HUES6 (cell line): ENCODE measurements around the gene IZUMO3.
A peak's percentile ranks its signal among the peaks of the same experiment; 100 is the strongest.
"Not testable (repeated sequence)": the region's sequence is repeated elsewhere in the genome, so short reads cannot be mapped to it uniquely, and the experiment has no call there.

Experiments used
- H3K27ac ChIP-seq: 2 replicates; pipeline ENCODE4 v1.7.0; 2013; ENCODE audit warnings: low read depth, mild to moderate bottlenecking, low read length, inconsistent platforms
- H3K27me3 ChIP-seq: 2 replicates; pipeline ENCODE4 v1.6.1; 2013; ENCODE audit warnings: low read length; ENCODE audit not compliant: control insufficient read depth, insufficient read depth
- H3K36me3 ChIP-seq: 2 replicates; pipeline ENCODE4 v1.6.1; 2013; ENCODE audit warnings: low read length; ENCODE audit not compliant: control insufficient read depth, insufficient read depth
- H3K4me1 ChIP-seq: 2 replicates; pipeline ENCODE4 v1.6.1; 2013; ENCODE audit warnings: low read length; ENCODE audit not compliant: control insufficient read depth, insufficient read depth
- H3K4me3 ChIP-seq: 2 replicates; pipeline ENCODE4 v1.5.1; 2013; ENCODE audit warnings: low read depth, low read length
- H3K9ac ChIP-seq: one replicate; pipeline ENCODE4 v1.6.1; 2013; ENCODE audit warnings: mild to moderate bottlenecking, low read length
- H3K9me3 ChIP-seq: 2 replicates; pipeline ENCODE4 v1.6.1; 2013; ENCODE audit warnings: low read depth, low read length; ENCODE audit not compliant: control insufficient read depth, insufficient read depth

Gene IZUMO3, protein sequence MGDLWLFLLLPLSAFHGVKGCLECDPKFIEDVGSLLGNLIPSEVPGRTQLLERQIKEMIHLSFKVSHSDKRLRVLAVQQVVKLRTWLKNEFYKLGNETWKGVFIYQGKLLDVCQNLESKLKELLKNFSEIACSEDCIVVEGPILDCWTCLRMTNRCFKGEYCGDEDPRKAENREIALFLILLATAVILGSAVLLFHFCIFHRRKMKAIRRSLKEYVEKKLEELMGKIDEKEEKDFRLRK

DNA sequence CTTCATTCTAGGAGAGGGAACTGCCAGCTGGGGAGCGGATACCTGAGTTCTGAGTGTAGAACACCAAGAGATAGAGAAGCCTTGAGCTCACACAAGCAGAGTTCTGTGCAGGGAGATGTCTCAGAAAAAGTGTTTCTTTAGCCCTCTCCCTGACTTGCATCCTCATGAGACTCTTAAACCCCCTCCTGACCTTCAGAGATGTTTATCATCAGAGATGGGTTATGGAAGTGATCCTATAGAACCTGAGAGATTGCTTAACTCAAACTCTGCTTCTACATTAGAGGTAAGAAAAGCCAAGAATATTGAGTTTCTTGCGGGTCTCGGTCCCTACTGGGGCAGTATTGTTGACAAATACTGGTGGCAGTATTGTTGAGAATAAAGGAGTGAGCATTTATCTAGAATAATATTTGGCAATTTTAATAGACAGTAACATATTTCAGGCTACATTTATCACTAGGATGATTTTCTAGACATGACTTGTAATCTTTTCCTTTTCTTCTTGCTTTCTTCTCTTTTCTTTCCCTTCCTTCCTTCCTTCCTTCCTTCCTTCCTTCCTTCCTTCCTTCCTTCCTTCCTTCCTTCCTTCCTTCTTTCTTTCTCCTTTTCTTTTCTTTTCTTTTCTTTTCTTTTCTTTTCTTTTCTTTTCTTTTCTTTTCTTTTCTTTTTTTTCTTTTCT is at the start of gene IZUMO3:
IZUMO3 (minus strand) TSS at position 51 of the 676 bp plus-strand sequence. CDS start 248 bp downstream, outside the sequence.
- no peaks in the 10 kb centered on the region for H3K9me3 ChIP-seq
- no peaks in the 10 kb centered on the region for H3K4me1 ChIP-seq
- no peak within 1 kb of the TSS for H3K4me3 ChIP-seq
- no peak within 1 kb of the TSS for H3K27ac ChIP-seq
- H3K27me3 ChIP-seq: no peaks in the 10 kb centered on the region
- H3K36me3 ChIP-seq: no peaks in the 10 kb centered on the region
- no peak within 1 kb of the TSS for H3K9ac ChIP-seq

DNA sequence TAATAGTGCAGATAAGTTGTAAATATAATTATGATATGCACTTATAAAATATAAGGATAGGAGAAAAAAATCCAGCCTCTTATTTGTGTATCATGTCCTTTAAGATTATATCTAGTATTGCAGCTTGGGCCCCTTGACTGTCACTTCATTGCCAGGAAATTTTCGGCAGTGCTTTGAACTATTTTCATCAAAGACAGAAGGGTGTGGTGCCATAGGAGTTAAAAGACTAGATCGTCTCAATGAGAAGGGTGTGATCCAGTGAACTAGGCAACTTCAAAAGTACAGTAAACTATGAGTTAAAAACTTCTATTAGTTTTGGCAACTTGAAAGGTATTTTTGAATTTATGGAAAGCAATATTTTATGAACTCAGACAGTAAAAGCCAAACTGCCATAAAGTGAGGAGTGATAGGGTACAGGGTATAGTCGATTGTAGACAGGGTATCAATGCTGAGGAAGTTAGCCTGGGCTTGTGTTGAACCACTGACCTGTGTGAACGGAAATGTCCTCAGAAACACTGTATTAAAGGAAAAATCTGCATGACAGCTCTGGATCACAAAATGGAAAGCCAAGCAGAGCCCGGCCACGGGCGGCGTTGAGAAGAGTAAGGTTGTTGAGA is 48.6 kb upstream of the IZUMO3 start:
- Histone ChIP-seq H3K9me3 (no peaks in the 10 kb centered on the region), H3K27me3 (no peaks in the 10 kb centered on the region), H3K36me3 (no peaks in the 10 kb centered on the region), H3K9ac (no peak overlapping the region), H3K27ac (no peak overlapping the region), H3K4me3 (no peak overlapping the region), H3K4me1 (peaks cover 23% of the 10 kb centered on the region)

DNA sequence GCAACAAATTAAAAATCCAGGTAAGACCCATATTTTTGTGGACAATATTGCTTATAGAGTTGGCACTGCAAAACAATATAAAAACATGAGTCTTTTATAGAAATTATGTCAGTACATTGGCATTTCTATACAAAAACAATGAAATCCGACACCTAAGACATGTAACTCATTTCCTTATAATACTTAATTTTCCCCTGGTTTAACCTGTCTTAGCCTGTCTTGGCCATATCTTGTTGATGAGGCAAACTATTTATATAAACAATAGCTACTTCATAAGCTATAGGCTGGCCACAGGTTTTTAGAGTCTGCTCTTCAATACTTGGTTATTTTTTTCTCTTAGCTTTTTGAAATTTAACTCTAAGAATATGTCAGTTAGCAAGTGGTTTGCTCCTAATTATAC is 44.7 kb upstream of the IZUMO3 start:
- Histone ChIP-seq H3K27me3 (no peaks in the 10 kb centered on the region), H3K4me3 (no peak overlapping the region), H3K36me3 (no peaks in the 10 kb centered on the region), H3K4me1 (peaks cover 15% of the 10 kb centered on the region; the same call in 1 of the 2 replicates), H3K9ac (no peak overlapping the region), H3K27ac (no peak overlapping the region), H3K9me3 (peaks cover 8% of the 10 kb centered on the region)

DNA sequence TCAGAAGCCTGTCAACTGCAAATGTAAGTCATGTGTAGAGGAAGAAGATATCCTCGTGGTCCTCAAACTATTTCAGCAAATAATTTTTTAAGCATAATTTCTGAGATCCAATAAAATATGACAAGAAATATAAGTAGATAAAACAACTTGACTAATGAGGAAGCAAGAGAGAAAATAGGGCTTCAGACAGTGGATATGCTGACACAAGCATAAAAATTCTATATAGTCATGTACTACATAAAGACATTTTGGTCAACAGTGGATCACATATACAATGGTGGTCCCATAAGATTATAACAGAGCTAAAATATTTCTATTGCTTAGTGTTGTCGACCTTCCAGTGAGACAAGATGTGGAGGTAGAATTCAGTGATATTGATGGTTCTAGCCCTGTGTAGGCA is 42.2 kb upstream of the IZUMO3 start:
- Histone ChIP-seq H3K4me3 (no peak overlapping the region), H3K27ac (no peak overlapping the region), H3K9me3 (peaks cover 17% of the 10 kb centered on the region), H3K36me3 (no peaks in the 10 kb centered on the region), H3K27me3 (no peaks in the 10 kb centered on the region), H3K9ac (no peak overlapping the region), H3K4me1 (peaks cover 15% of the 10 kb centered on the region; the same call in 1 of the 2 replicates)

DNA sequence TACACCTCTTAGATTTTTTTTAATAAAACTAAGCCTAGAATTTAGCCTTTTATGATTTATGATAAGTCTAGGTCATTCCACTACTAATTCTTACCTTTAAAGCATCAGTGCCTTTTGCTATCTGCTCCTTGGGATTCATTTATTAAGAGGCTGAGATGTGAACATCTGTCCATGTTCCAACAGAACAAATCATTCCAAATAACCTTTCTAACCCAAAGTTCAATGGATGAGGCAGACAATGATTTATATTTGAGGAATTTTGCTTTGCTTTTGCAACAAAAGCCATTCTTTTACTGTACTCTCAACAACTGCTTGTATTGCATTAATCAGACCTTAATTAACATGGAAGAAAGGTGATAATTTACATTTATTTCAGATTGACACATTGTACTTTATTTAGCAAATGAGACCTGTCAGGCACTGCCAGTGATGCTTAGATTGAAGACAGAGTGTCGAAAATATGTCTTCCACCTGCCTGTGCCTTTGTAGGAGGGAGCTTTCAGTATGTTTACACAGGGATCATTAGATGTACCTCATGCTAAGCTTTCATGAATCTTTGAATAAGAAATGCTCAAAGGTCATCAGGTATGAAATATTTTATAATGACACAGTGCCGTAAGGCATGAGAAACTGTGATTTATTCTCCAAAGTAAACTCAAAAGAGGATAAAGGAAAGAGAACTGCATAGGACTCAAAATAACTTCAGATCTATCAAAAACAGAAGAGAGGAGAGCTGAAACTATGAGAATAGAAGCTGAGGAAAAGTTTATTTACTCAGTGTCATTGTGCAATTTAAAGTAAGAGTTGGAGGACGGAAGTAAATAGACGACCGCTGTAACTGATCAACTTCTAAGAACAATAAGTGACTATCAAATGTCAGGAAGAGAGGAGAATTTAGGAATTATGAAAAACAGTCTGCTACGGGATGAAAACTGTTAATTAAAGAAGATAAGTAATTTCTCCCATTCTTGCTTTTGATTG is 36.7 kb upstream of the IZUMO3 start:
- Histone ChIP-seq H3K4me1 (peaks cover 2% of the 10 kb centered on the region; the same call in 1 of the 2 replicates), H3K9ac (no peak overlapping the region), H3K27ac (no peak overlapping the region), H3K27me3 (no peaks in the 10 kb centered on the region), H3K9me3 (peaks cover 17% of the 10 kb centered on the region), H3K4me3 (no peak overlapping the region), H3K36me3 (no peaks in the 10 kb centered on the region)

DNA sequence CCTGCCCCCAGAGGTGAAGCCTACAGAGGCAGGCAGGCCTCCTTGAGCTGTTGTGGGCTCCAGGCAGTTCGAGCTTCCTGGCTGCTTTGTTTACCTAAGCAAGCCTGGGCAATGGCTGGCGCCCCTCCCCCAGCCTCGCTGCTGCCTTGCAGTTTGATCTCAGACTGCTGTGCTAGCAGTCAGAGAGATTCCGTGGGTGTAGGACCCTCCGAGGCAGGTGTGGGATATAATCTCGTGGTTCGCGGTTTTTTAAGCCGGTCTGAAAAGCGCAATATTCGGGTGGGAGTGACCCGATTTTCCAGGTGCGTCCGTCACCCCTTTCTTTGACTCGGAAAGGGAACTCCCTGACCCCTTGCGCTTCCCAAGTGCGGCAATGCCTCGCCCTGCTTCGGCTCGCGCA is 34.3 kb upstream of the IZUMO3 start:
- Histone ChIP-seq H3K9ac (peak overlapping the region; percentile 68), H3K4me3 (peak overlapping the region; percentile 53)
- not testable (repeated sequence) for H3K9me3 ChIP-seq, H3K36me3 ChIP-seq, H3K27ac ChIP-seq, H3K4me1 ChIP-seq, H3K27me3 ChIP-seq

DNA sequence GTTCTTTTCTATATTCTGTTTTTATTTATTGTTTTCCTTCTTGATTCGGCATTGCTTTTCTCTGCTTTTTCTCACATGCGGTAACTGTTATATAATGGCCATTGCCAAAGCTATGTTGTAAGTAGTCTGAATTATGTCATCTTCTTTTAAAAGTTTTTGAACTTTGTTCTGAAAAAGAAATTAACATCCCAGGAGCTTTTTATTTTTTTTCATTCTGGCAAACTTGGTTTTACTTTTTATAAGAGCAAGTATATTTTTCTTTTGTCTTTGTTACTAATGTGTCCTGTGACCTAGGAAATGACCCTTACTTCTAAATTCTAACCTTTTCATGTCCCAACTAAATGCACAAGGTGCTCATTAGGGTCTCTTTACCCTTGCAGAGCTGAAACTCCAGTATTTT is 26.7 kb upstream of the IZUMO3 start:
- no peaks in the 10 kb centered on the region for H3K9me3 ChIP-seq

DNA sequence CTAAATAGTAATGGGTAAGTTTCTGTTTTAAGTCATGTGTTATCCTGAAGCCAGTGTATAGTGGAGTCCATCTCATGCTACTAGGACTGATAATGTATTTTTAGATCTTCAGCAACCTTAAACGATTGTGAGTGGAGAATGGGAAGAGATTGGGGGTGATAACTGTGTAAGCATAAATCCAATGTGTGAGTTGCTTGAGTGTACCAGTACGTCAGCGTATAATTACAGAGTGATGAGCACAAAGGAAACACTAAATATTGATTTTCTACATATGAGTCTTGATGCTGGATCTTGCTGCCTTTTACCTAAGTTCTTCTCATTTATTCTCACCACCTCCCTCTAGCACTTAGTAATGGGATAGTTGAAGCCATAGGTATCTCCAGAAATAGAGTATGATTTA is 16.3 kb upstream of the IZUMO3 start:
- Histone ChIP-seq H3K4me3 (no peak overlapping the region), H3K36me3 (no peaks in the 10 kb centered on the region), H3K9ac (no peak overlapping the region)

More for the DNA sequence above, 26.7 kb upstream of the IZUMO3 start:
- Histone ChIP-seq H3K9ac (no peak overlapping the region), H3K4me3 (no peak overlapping the region), H3K36me3 (no peaks in the 10 kb centered on the region), H3K27me3 (no peaks in the 10 kb centered on the region), H3K4me1 (no peaks in the 10 kb centered on the region), H3K27ac (no peak overlapping the region)

DNA sequence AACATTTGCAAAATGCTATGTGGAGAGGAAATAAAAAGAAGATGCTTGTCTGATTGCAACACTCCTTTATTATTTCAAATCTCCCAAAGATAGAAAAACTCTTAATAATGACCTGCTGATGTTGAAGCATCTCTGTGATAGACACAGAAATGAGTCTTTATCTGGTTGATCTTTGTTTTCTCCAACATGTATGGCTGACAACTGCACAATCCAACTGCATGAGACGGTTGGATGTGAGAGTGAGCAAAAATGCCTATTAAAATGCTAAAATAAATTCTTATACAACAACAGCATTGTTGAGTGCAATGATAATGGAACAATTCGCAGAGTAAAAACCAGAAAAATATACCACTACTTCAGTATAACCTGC is 7.5 kb upstream of the IZUMO3 start:
- Histone ChIP-seq H3K9ac (no peak overlapping the region), H3K9me3 (no peaks in the 10 kb centered on the region), H3K36me3 (no peaks in the 10 kb centered on the region), H3K27ac (no peak overlapping the region), H3K4me1 (no peaks in the 10 kb centered on the region), H3K4me3 (no peak overlapping the region), H3K27me3 (no peaks in the 10 kb centered on the region)

More for the DNA sequence above, 16.3 kb upstream of the IZUMO3 start:
- Histone ChIP-seq H3K27me3 (no peaks in the 10 kb centered on the region), H3K4me1 (no peaks in the 10 kb centered on the region), H3K9me3 (no peaks in the 10 kb centered on the region), H3K27ac (no peak overlapping the region)

DNA sequence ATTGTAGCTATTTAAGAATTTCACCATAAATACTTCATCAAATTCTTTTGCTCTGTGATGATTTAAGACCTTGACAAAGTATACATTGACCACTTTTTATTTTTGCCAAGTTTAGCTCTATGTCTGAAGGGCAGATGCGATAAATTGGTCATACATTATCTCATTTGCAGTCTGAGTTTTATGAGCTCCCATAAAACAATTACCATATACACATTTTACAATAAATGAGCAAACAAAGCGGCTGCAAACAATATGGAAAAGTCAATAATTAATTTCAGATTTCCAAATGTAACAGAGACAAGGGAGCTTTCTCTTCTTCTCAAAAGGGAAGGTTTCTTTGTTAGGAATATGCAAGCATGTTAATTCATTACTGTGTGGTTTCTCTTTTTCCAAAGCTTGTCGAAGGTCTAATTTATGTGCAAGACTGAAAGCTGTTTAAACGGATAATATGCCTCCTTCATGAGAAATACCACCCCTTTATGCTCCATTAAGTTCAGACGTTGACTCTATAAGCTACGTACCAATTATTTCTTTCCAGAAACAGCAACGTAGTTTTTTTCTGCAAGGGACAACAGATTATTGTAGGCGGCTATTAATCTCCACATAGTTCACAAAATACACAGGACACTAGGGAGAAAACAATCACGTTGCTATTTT is 7.0 kb upstream of the IZUMO3 start:
- no peak overlapping the region for H3K9ac ChIP-seq
- no peaks in the 10 kb centered on the region for H3K9me3 ChIP-seq
- H3K4me3 ChIP-seq: no peak overlapping the region
- no peaks in the 10 kb centered on the region for H3K4me1 ChIP-seq
- no peaks in the 10 kb centered on the region for H3K36me3 ChIP-seq
- H3K27ac ChIP-seq: no peak overlapping the region
- no peaks in the 10 kb centered on the region for H3K27me3 ChIP-seq
